H1 (cell line): ENCODE results near the gene GINS2. TPM values are rescaled to one million over a fixed set of nuclear protein-coding genes. Genes with fewer than 3 reads are reported as not detected.

ENCODE experiments used
- ZNF274 ChIP-seq: IDR thresholded peaks from 2 replicates; pipeline ENCODE4 v1.7.0; 2012; ENCODE audit warnings: low read length, borderline replicate concordance; ENCODE audit errors: extremely low read depth
- polyA plus RNA-seq, 7 experiments: library from polyadenylated mRNA; depleted of rRNA in 3 of 7; stranded (reverse) in 5 of 7; unstranded in 2 of 7; fragments of >200 nt in 5 of 7; fragments of 200-250 nt in 2 of 7; gene quantifications; 1 replicate in 5 of 7; 2 replicates in 1 of 7; 4 replicates in 1 of 7; pipeline versions ENCODE4 v1.2.1 to v1.2.3, GENCODE V29; 2011 to 2013; ENCODE audit warnings: missing spikeins in 2 of 7, mixed read lengths in 2 of 7
- total RNA-seq: library from RNA; stranded (reverse); fragmentation: NEBNext Ultra II Directional; extraction: Animal tissue kit (Norgen Biotek cat#: 25700); gene quantifications from 2 replicates; pipeline ENCODE4 v1.2.1, GENCODE V29; 2021

GINS2 gene
- total and polyA plus RNA-seq, 2 of the 8 experiments (the other 6 are each of a cell fraction or from before 2014, with no cell fraction given) = 29.4 to 59.1 TPM

- no peak for TF ChIP-seq ZNF274
These were observed 27.7 kb downstream of the GINS2 start (continued) for GRCh38 chr16:85660843-85661739.
